Central memory CD4-positive, alpha-beta T cell (primary cell): ENCODE measurements around the gene IGSF9B.

ENCODE experiments used
- DNase-seq: peaks from one replicate; pipeline ENCODE4 v3.0.0; 2022

The IGSF9B gene

DNA sequence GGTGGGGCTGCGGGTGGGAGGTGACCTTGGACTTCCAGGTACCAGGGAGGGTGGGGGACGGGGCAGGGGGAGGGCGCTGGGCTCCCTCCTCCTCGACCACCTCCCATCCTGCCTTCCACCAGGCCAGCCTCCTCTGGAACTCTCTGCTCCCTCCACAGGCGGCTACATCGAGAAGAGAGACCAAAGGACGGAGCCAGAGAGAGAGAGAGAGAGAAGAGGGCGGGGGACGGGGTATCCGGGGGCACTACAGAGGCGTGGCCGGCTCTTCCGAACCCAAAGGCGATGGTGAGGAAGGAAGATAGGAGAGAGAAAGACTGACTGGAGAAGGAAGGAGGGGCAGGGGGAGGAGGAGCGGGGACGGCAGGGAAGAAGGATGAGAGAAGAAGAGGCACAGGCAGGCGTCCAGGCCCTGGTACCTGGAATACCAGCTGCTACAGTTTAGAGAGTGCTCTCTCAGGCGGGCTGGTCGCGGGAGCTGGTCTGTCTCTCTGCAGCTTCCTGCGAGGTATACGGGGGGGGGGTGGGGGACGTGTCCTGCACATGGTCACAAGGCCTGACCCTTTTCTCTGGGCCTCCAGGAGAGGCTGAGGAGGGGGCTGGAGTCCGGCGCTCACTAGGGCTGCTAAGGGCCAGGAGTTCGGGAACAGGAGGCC is 38.0 kb downstream of the IGSF9B start:
- DNase-seq, result no peak

DNA sequence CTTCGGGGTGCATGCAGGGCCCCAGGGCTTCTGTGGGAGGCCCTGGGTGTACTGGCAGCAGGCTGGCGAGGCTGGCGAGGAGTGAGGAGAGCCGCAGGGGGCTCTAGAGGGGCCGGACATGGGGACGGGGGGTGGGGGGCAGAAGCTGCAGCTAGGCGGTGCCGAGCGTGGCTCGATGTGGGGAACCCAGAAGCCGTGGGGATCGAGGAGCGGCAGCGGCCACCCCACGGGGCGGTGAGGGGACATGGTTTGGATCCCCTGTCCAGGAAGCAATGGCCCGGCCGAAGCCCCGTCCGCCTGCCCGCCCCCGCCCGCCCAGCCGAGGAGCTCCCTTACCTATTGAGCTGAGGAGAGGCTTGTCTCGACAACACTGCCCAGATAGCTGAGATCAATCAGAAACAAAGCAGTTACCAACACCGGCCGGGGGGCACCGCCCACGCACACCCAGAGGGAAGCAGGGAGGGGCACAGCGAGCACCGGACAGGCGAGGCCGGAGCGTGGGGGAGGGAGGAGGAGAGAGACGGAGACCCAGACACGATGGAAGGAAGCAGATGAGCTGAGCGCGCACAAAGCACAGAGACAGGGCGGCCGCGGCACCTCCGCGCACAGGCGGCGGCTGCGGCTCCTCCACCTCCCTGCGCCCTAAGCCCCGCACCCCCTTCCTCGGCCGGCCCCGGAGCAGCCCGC is 38.7 kb downstream of the IGSF9B start:
- no peak for DNase-seq

DNA sequence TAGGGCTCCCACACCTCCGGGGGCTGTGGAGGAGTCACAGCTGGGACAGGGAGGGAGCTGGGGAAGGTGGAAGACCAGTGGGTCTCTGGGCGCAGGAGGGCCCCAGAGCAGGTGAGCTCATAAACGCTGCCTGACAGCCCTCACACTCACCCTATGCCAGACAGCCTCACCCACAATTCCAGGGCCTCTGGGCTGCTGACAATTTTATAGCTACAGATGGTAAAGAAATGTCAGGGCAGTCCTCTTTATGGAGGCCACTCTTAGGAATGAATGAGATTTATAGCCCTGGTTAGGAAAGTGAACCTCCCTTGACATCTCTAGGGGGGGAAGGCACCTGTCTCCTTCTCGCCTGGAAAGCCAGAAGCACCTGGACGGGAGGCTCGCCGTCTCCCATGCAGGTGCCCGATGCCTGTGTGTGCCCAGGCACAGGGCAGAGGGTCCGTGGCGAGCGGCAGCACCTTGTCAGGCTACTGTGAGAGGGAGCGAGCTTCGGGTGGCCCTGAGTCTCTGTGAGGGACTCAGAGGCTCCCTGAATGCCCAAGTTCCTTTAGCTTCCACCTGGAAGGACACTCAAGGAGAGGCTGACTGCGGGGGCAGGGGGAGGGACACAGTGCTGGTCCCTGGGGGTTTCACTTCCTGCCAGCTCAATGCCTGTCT is 39.9 kb downstream of the IGSF9B start:
- DNase-seq, result no peak

DNA sequence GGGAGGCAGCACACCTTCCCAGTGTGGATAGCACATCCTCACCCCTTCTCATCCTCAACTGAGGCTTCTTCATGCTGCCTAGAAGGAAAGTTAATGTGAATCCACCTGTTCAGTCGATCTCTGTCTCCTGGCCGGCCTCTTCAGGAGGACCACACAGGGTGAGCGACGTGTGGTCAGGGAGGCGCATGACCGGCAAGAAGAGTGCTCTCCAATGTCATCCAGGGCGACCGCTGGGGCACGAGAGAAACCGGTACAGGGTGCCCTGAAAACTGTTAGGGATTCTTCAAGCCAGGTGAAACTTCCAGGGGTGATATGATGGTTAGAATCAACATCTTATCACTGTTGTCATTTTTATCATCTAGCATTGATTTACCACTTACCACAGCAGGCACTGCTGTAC is 43.0 kb downstream of the IGSF9B start:
- DNase-seq, result no peak

DNA sequence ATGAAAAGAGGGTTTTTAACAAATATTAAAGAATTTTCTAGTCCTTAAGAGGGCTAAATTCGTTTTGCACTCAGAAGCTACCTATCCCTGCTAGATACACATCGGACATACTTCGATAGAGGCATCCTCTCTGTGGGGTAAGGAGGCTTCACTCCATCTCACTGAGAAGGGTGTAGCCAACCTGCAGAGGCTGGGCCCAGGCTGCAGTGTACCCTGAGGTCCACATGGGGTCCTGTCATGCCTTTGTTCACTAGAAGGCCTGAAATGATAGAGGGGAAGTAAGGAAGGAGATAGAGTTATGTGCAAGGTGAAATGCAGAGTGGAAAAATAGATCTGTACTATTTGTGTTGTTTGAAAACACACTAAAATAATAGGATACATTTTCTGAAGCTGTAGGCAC is 45.6 kb downstream of the IGSF9B start:
- DNase-seq, result no peak

DNA sequence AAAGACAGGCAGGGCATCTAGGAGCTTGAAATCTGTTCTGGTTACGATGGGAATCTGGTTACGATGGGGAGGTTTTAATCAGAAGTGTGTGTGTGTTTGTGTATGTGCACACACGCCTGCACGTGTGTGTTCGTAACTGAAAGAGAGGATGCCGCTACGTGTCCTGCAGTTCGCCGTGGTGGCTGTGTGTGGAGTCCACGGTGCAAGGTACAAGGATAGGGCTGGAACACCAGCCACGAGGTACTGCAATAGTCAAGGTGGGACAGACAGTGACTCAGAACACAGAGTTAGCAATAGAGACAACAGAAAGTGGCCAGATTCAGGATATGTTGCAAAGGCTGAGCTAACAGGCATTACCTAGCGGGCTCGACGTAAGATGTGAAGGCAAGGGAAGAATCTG is 46.7 kb downstream of the IGSF9B start:
- no peak for DNase-seq

DNA sequence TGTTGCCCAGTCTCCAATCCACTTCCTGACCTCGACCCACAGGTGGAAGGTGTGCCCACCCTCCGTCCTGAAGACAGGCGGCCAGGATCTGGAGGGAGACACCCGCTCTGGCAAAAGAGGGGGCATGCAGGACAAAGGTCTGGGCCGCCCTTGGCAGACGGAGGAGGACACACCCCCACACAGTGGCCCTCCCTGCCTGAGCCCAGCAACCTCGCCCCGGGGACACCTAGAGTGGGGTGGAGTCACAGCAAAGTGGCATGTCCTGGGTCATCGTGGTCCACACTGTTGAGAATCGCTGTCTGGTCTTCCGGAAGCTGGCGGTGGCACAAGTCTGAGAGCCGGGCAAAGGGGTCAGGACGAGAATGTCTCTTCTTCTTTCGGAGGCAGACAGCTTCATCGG is 47.9 kb downstream of the IGSF9B start:
- no peak for DNase-seq

DNA sequence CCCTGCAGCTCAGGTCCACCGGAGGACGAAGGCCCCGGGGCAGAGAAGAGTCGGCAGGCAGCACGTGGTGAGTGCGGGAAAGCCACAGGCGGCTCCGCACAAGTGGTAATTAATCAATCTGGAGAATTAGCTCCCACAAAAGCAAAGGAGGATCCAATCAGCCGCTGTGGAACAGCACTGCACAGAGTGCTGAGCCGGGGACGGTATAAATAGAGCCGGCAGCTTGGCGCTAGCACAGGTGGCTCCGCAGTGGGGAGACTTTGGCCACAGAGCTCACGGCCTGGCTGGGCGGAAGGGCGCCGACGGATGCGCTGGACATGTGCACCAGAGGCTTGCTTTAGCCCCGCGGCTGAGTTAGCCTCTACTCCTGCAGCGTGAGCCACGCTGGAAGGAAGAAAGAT is 48.9 kb downstream of the IGSF9B start:
- no peak for DNase-seq

DNA sequence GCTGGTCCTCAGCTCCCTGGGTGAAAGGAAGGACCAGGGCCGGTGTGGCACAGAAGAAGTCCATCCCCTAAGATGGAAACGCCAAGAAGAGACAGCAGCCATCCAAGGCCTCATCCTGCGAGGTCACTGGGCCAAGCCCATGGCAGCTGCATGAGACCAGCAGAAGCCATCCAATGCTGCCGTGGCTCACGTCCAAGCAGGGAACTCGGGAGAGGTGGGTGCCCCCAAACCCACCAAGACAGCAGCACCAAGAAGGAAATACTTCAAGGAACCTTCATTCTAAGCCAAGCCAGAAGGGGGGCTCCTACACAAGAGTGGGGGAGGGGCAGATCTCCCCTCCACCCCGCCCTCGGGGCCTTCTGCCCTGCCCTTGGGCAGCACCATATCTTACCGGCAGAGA is 49.6 kb downstream of the IGSF9B start:
- no peak for DNase-seq

DNA sequence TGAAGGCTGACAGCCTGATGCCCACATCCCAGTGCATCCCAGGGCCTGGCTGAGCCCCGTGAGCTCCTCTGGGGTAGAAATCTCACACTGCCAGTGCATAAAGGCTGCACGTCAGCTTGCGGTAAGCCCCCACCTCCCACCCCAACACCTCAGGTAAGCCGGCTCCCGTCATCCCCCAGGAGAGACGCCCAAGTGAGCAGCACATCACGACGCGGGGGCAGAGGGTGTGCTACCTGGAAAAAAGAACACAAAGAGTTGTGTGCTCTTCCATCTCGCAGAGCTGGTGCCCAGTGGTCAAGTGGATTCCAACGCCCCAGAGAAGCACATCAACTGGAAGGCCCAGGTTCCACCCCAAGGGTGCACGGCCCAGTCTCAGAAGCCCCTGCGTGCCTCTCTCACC is 50.0 kb downstream of the IGSF9B start:
- no peak for DNase-seq

DNA sequence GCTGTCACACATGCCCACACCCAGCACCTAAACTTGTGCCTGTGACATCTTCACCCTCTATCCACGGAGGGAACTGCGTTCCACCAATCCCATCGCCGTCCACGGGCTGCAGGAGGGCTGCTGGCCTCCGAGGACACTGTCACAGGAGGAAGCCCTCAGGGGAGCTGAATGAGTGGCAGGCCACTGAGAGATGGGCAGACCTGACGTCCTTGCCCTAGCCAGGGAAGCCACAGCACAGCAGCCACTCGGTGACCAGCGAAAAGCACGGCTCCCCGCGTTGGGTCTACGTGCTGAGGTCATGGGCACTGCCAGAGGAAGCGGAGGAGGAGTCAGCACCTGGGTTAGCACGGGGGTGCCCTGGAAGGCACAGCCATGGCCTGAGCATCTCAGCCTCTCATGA is 50.5 kb downstream of the IGSF9B start:
- no peak for DNase-seq

DNA sequence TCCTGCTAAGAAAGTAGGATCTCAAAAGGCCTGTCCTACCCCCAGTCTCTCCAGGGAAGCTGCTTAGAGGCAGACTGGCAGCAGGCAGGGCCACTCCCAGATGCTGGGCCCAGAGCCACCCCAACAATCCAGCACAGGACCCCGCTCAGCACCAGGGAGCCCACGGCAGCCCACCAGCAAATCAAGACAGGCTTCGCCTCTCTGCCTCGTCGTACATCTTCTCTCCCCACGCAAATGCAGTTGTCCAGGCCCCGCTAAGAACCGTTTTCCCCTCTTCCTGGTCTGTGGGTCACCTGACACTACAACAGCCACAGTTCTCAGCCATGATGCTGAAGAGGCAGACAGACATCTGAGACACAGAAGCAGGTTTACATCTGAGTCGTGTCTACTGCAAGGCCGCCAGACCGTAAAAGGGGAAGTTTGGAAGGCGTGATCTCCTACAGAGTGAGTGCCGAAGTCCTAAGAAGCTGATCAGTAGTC is 51.1 kb downstream of the IGSF9B start:
- no peak for DNase-seq

DNA sequence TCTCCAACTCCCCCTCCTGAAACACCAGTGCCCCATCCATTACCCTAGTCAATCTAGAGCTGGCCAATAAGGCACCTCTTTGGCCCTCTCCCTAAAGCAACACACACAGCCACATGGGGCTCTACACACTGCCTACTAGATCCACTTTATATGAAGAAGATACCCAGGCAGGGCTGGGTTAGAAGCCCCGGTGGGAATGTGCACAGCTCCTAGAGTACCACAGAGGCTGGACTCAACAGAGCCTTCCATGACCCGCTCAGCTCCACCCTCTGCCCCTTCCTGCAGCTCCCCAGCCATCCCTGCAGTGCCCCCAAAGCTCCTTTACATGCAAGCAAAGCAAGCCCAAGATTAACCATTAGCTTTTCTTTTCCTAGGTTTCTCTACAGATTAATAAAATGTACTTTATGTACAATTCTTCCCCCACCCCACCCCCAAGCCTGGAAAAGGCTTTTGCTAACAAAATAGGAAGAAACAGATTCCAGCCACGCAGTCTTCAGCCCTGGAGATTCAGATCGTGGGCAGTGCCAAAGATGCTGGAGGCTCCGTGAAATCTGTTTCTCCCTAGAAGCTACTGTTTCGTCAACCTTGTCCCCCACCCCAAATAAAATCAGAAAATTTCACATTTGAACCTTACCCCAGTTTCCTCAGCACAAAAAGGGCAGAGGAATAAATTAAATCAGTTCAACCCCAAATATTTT is 51.8 kb downstream of the IGSF9B start:
- DNase-seq, result no peak

DNA sequence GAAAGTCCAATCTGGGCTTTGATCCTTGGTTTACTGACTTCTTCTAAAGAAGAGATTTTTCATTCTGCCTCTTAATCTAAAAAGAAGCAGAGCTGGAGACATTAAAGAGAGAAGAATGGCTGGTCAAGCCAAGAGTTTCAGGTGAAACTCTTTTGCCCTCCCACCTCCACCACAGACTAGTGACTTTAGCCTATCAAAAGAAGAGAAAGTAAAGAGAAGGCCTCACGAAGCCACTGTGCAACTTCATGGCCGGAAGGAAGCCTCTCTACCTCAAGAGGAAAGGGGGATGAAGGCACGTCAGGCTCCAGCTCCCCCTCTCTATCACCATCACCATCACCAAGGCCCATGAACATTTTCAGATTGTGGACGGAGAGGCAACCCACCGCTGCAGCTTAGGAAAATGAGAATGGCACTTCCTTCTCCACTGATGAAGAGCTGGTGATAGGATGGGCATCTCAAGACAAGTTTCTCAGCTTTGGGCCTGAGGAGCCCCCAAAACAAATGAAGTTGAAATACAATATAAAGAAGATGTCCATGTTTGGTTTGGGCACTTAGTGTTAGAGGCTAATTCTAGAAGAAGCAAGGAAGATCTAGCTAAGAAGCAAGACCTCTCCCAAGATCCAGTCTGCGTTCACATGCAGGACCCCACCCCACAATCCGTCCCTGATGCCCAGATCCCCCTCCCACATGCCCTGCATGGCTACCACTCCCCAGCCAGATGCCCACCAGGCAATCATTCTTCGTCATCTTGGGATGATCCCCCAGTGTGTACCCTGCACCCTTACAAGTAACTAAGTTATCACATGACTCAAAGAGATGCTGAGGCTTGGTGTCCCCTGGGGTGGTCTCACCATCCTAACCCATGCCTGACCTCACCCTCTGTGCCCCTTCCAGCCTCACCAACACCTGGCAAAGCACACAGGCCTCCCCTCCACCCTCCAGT is 52.6 kb downstream of the IGSF9B start:
- DNase-seq, result no peak

DNA sequence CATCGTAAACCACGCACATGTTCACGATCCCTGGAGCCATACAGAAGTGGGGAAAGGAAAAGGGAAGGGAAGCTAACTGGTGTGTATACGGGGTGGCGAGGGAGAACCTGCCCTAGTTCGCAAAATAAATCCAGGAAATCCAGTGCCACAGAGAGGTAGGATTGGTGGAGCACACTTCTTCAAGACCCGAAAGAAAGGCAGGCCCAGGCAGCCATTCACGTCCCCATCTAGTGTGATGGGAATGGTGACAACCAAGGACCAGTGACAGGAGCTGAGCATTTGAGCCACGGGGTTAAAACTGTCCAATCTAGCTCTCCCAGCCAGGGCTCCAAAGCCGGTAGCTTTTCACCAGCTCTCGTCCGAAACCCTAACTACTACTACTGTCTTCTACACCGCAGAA is 53.7 kb downstream of the IGSF9B start:
- DNase-seq, result no peak

DNA sequence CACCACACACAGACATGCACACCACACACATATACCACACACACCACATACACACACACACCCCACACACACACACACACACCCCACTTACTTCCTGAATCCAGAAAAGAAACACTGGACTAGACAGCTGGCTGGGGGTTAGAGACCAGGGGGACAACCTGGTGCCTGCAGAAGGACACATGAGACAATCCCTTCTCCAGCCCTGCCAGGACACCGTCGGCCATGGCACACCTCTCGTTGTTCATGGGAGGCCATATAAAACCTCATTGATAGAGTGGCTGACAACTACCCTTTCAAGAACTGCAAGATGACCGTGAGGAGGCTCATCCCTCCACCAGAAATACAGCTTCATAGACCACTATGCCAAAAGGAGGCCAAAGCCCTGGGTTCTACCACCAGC is 54.3 kb downstream of the IGSF9B start:
- DNase-seq, result no peak

DNA sequence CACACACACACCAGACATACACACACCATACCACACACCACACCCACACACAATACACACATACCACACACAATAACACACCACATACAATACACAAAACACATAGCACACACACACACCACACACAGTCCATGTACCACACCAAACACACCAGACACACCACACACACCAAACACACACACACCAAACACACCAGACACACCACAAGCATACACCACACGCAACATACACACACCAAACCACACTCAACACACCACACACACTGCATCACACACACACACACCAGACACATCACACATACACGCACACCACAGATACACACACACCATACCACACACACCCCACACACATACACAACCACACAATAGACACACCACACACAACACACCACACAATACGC is 54.8 kb downstream of the IGSF9B start:
- DNase-seq, result no peak

DNA sequence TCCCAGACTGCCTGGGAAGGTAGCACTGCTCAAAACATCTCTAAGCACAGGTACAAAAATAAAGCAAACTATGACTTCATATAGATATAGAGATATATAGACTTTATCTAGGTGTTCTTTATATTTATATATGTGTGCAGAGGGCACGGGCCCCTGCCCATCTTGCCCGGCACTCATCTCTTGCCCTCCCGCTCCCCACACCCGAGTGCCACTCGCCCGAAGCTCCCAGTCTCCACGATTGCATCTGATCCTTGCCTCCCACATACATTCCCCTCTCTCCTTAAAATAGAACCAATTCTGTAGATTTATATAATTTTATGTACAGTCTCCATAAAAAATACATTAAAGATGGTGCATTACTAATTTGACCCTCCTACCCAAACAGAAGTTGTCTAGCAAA is 55.5 kb downstream of the IGSF9B start:
- no peak for DNase-seq

DNA sequence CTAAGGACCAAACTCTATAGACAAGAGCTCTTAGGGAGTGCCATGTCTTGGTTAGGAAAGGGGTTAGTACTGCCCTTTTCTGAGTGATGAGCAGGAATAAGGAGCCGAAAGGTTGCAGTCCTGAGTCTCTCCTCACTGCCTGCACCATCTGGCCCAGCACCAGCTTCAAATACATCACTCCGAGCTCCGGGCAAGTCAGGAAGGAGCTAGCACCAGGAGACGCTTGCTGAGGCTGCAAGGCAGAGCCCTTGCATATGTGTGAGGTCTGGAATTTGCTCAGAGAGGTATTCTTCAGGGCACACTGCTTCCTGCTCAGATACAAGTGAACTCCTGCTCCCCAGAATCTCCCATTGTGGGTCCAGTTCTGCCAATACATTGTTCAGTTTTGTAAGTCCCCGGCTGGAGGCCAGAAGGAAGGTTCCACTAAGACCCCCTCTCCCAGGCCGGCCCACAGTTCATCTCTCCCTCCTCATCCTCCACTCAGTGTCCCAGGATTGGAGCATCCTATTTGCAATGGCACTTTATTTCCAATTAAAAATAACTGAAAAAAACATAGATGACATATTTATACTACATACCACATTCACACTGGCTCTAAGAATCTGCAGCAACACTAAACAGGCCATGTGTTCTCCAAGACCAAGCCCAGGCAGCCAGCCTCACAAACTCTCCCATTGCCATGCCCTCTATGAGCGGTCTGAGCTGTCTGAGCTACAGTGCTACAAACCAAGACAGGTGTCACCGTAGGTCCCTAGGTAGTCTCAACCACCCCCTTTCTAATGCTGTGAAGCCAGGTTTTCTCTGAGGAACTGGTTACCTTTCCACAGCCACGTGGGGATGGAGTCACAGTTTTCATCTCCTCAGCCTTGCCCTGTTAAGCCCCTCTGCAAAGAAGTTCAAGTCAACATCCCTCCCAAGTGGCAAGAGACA is 56.3 kb downstream of the IGSF9B start:
- no peak for DNase-seq

DNA sequence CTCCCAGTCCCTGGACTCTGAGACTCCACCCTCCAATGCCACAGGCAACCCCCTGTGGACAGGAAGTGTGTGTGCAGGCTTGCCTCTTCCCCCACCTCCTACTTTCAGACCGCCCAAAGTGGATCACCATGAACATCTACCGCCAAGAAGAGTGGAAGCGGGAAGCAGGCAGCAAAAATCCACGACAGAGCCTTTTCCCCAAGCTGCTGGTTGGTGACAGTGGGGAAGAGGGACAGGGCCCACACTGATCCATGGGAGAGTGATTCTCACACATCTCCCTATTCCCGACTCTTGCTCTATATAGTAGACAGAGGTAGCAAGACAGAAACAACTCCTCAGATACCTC is 58.0 kb downstream of the IGSF9B start:
- DNase-seq, result no peak

DNA sequence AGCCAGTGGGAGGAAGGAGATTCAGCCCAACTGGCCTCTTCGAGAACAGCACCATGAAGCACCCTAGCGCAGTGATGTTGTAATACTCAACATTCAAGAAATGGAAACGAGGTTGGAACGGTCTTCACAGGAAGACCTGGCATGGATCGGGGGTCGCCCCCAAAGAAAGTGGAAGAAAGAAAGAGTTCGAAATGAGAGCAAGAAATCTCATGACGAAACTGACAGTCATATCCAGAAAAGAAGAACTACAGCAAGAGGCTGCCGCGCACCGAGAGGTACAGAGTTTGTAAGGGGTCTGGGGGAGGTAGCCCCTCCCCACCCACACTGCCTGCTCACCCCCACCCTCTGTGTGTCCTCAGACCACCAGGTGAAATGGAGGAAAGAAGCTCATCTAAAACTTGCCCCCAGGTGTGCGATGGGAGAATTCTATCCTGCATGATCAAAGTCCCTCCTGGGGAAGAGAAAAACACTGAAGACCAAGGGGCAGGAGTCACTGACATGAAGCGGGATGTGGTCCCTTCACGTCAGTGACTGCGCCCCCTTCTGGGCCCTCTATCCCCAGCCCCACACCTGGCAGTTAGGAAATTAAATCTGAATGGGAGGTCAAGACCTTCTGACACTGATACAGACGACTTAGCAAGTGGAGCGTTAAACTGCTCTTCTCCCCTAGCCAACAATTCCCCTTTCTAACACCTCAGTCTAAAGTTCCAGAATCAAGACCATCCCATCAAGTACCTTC is 58.6 kb downstream of the IGSF9B start:
- no peak for DNase-seq
